CD4-positive, alpha-beta memory T cell (primary cell): Measurements from ENCODE around the gene PTPRD. TPM values are rescaled to one million over a fixed set of nuclear protein-coding genes. Genes with fewer than 3 reads are reported as not detected.

Experiments used
- CTCF ChIA-PET: fragments of 350-600 bp; sonication (Branson Sonifier 250); formaldehyde crosslinking; loops from one replicate; lab custom pipeline; 2021; ENCODE audit warnings: inconsistent platforms; ENCODE audit not compliant: partially characterized antibody; lab: Charles Lee
- POLR2A ChIA-PET: fragments of 350-600 bp; sonication (Branson Sonifier 250); formaldehyde crosslinking; loops from one replicate; lab custom pipeline; 2021; ENCODE audit not compliant: partially characterized antibody; lab: Charles Lee
- DNase-seq, 5 donors: peaks; one replicate each; pipeline versions ENCODE4 v3.0.0 to v3.0.0-alpha.2; 2020 to 2022; ENCODE audit warnings: mixed read lengths in 1 of 5
- H3K27ac ChIP-seq: one replicate; pipeline ENCODE4 v1.7.0; 2013; ENCODE audit warnings: low read depth, low read length
- H3K27me3 ChIP-seq: 2 replicates; pipeline ENCODE4 v1.7.0; 2013; ENCODE audit warnings: mild to moderate bottlenecking, low read length, moderate library complexity; ENCODE audit not compliant: insufficient read depth
- H3K36me3 ChIP-seq: 2 replicates; pipeline ENCODE4 v1.7.0; 2013; ENCODE audit warnings: mild to moderate bottlenecking, low read length, moderate library complexity; ENCODE audit not compliant: insufficient read depth
- H3K4me1 ChIP-seq: 2 replicates; pipeline ENCODE4 v1.7.0; 2013; ENCODE audit warnings: mild to moderate bottlenecking, low read length, moderate library complexity; ENCODE audit not compliant: insufficient read depth
- H3K4me3 ChIP-seq, 2 donors: one replicate each; pipeline ENCODE4 v1.7.0; 2013; ENCODE audit warnings: low read length in 2 of 2, mild to moderate bottlenecking in 1 of 2
- H3K9me3 ChIP-seq, 2 donors: one replicate each; pipeline ENCODE4 v1.7.0; 2013; ENCODE audit warnings: low read length in 2 of 2, control low read depth in 1 of 2; ENCODE audit not compliant: control insufficient read depth in 1 of 2
- H3K27ac Mint-ChIP-seq, 7 donors: one replicate each; pipeline ENCODE4 v1.8.0; 2020 to 2021; ENCODE audit warnings: mixed read lengths in 7 of 7, mild to moderate bottlenecking in 6 of 7, inconsistent platforms in 3 of 7, moderate library complexity in 3 of 7
- H3K27me3 Mint-ChIP-seq, 2 donors: one replicate each; pipeline ENCODE4 v1.8.0; 2020 to 2021; ENCODE audit warnings: mixed read lengths in 2 of 2
- H3K36me3 Mint-ChIP-seq, 2 donors: one replicate each; pipeline ENCODE4 v1.8.0; 2020 to 2021; ENCODE audit warnings: mixed read lengths in 2 of 2, inconsistent platforms in 1 of 2, mild to moderate bottlenecking in 1 of 2
- H3K4me1 Mint-ChIP-seq, 4 donors: one replicate each; pipeline ENCODE4 v1.8.0; 2020 to 2021; ENCODE audit warnings: mixed read lengths in 4 of 4, mild to moderate bottlenecking in 1 of 4
- H3K4me3 Mint-ChIP-seq, 8 donors: one replicate each; pipeline ENCODE4 v1.8.0; 2020 to 2021; ENCODE audit warnings: mixed read lengths in 8 of 8, mild to moderate bottlenecking in 7 of 8, moderate library complexity in 6 of 8, inconsistent platforms in 3 of 8
- H3K9me3 Mint-ChIP-seq, 8 donors: one replicate each; pipeline ENCODE4 v1.8.0; 2020 to 2021; ENCODE audit warnings: mixed read lengths in 8 of 8, mild to moderate bottlenecking in 5 of 8, inconsistent platforms in 3 of 8, moderate library complexity in 1 of 8
- intact Hi-C: fragments of 100-400 bp; cut with micrococcal nuclease; formaldehyde crosslinking; loops from one replicate; pipeline ENCODE4 v1.15.1; 2023
- polyA plus RNA-seq, 2 donors: library from polyadenylated mRNA; unstranded; fragments of 300-500 nt; fragmentation: Illumina TruSeq; gene quantifications; one replicate each; pipeline ENCODE4 v1.2.3, GENCODE V29; 2021
- total RNA-seq, 2 experiments: library from RNA; stranded (reverse); gene quantifications; one replicate each; pipeline ENCODE4 v1.2.3, GENCODE V29; 2021

Gene PTPRD
- total and polyA plus RNA-seq, 4 experiments from 2014 or later, result not detected

GRCh38 chr9:10015755-10016154, 597.0 kb downstream of the PTPRD start:
- Histone ChIP-seq H3K9me3 (no peaks in the 10 kb centered on the region), H3K27ac (no peak overlapping the region), H3K36me3 (no peaks in the 10 kb centered on the region), H3K27me3 (no peaks in the 10 kb centered on the region), H3K4me1 (no peaks in the 10 kb centered on the region), H3K4me3 (no peak overlapping the region)
- no peaks in the 10 kb centered on the region for H3K4me1 Mint-ChIP-seq
- H3K4me3 Mint-ChIP-seq, result no peak overlapping the region
- no peaks in the 10 kb centered on the region for H3K27me3 Mint-ChIP-seq
- peaks cover 0 to 4% (median 0%) of the 10 kb centered on the region in 8 donors for H3K9me3 Mint-ChIP-seq
- no peak overlapping the region for H3K27ac Mint-ChIP-seq
- DNase-seq, result no peak
- ChIA-PET POLR2A (no interaction called here), CTCF (no interaction called here)
- no peaks in the 10 kb centered on the region for H3K36me3 Mint-ChIP-seq
- intact Hi-C loops, result no loop called here

- CTCF ChIA-PET, result no interaction called here
- H3K27me3 Mint-ChIP-seq, result no peaks in the 10 kb centered on the region
- H3K4me1 Mint-ChIP-seq, result no peaks in the 10 kb centered on the region
Measured at GRCh38 chr9:10014889-10015288, 597.9 kb downstream of the PTPRD start.

DNA sequence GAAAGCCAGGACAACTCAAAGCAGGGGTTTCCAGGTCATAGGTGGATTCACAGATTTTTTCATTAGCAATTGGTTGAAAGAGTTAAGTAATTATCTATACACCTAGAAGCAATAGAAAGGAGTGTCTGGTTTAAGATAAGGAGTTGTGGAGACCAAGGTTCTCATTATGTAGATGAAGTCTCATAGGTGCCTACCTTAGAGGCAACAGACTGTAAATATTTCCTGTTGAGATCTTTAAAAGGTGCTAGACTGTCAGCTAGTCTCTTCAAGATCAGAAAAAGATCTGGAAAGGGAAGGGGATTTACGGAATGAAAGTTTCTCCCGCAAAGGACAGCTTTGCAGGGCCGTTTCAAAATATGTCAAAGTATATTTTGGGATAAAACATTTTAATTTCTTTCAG, 603.4 kb downstream of the PTPRD start:
- no peak overlapping the region for H3K4me3 ChIP-seq
- Mint-ChIP-seq H3K4me3 (no peak overlapping the region), H3K9me3 (peaks cover 0 to 4% (median 0%) of the 10 kb centered on the region in 8 donors), H3K27me3 (no peaks in the 10 kb centered on the region), H3K36me3 (no peaks in the 10 kb centered on the region), H3K4me1 (no peaks in the 10 kb centered on the region), H3K27ac (no peak overlapping the region)
- no peaks in the 10 kb centered on the region for H3K4me1 ChIP-seq
- no peaks in the 10 kb centered on the region for H3K36me3 ChIP-seq
- ChIA-PET POLR2A (no interaction called here), CTCF (no interaction called here)
- intact Hi-C loops, result no loop called here
- no peaks in the 10 kb centered on the region for H3K27me3 ChIP-seq
- H3K27ac ChIP-seq, result no peak overlapping the region
- no peaks in the 10 kb centered on the region for H3K9me3 ChIP-seq
- DNase-seq, result no peak

More at GRCh38 chr9:10014889-10015288, 597.9 kb downstream of the PTPRD start:
- Histone ChIP-seq H3K9me3 (no peaks in the 10 kb centered on the region), H3K27ac (no peak overlapping the region), H3K27me3 (no peaks in the 10 kb centered on the region), H3K4me3 (no peak overlapping the region), H3K36me3 (no peaks in the 10 kb centered on the region), H3K4me1 (no peaks in the 10 kb centered on the region)
- no peak overlapping the region for H3K27ac Mint-ChIP-seq
- DNase-seq, result no peak
- peaks cover 0 to 4% (median 0%) of the 10 kb centered on the region in 8 donors for H3K9me3 Mint-ChIP-seq
- intact Hi-C loops, result no loop called here
- POLR2A ChIA-PET, result no interaction called here
- no peak overlapping the region for H3K4me3 Mint-ChIP-seq
- no peaks in the 10 kb centered on the region for H3K36me3 Mint-ChIP-seq

DNA sequence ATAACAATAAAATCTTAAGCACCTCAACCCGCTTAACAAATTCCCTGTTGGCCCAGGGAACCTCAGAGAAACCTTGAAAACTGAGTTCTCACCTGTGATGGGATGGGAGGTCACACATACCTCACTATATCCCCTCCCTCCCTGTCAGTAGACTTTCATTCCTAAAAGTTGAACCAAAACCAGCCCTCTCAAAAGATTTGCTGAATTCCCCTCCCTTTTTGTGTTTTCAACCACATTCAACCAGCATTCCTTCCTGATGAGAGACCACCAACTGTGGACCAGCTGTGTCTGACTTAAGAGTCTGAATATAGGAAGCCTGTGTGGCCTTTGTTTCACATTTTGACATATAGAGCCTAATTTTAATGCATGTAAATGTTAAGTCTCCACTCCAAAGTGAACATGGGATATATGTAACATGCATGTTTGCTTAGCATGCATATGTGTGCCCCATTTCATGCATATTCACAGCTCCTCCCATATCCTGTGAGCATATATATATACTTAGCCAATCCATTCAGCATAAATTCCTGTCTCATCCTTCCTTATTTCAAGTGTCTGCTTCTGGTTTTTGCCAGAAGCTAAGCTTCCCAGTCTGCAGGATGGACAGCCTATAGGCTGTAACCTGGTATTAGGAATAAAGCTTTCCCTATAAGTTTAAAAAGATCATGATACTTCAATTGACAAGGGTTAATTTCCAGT, 604.6 kb downstream of the PTPRD start:
- Histone ChIP-seq H3K36me3 (no peaks in the 10 kb centered on the region), H3K27ac (no peak overlapping the region), H3K27me3 (no peaks in the 10 kb centered on the region), H3K4me1 (no peaks in the 10 kb centered on the region), H3K9me3 (no peaks in the 10 kb centered on the region), H3K4me3 (no peak overlapping the region)
- no peak for DNase-seq
- Mint-ChIP-seq H3K9me3 (peaks cover 0 to 4% (median 0%) of the 10 kb centered on the region in 8 donors), H3K27ac (no peak overlapping the region), H3K4me1 (no peaks in the 10 kb centered on the region), H3K4me3 (no peak overlapping the region), H3K36me3 (no peaks in the 10 kb centered on the region), H3K27me3 (no peaks in the 10 kb centered on the region)
- intact Hi-C loops, result no loop called here
- ChIA-PET CTCF (no interaction called here), POLR2A (no interaction called here)

DNA sequence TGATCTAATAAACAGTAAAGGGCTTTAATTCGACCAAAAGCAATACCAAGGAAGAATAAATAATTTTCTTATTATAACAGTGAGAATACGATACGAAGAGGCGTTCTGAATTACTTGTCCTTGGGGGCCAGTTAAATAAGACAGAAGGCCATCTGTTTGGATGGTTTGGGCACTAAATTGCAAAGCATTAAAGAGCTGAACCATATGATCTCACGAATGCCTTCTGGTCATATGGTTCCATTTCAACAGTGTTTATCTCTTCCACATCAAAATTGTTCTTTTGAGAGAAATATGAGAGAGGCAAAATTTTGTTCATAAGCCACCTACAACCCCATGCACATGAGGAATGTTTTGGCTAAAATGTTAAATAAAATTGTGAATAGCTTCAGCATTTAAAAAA, 605.4 kb downstream of the PTPRD start:
- Histone ChIP-seq H3K9me3 (no peaks in the 10 kb centered on the region), H3K27ac (no peak overlapping the region), H3K4me3 (no peak overlapping the region), H3K27me3 (no peaks in the 10 kb centered on the region), H3K36me3 (no peaks in the 10 kb centered on the region), H3K4me1 (no peaks in the 10 kb centered on the region)
- CTCF ChIA-PET, result no interaction called here
- no peaks in the 10 kb centered on the region for H3K36me3 Mint-ChIP-seq
- H3K9me3 Mint-ChIP-seq, result peaks cover 0 to 6% (median 0%) of the 10 kb centered on the region in 8 donors
- H3K4me1 Mint-ChIP-seq, result no peaks in the 10 kb centered on the region
- H3K4me3 Mint-ChIP-seq, result no peak overlapping the region
- H3K27ac Mint-ChIP-seq, result no peak overlapping the region
- no peak for DNase-seq
- intact Hi-C loops, result no loop called here
- H3K27me3 Mint-ChIP-seq, result no peaks in the 10 kb centered on the region
- POLR2A ChIA-PET, result no interaction called here

GRCh38 chr9:10005206-10005605, 607.6 kb downstream of the PTPRD start:
- intact Hi-C loops, result no loop called here
- DNase-seq, result no peak
- Mint-ChIP-seq H3K4me1 (no peaks in the 10 kb centered on the region), H3K27ac (no peak overlapping the region), H3K36me3 (no peaks in the 10 kb centered on the region), H3K9me3 (peaks cover 0 to 7% (median 0%) of the 10 kb centered on the region in 8 donors), H3K4me3 (no peak overlapping the region), H3K27me3 (no peaks in the 10 kb centered on the region)
- no peaks in the 10 kb centered on the region for H3K36me3 ChIP-seq
- no peaks in the 10 kb centered on the region for H3K27me3 ChIP-seq
- H3K27ac ChIP-seq, result no peak overlapping the region
- ChIA-PET POLR2A (no interaction called here), CTCF (no interaction called here)
- no peak overlapping the region for H3K4me3 ChIP-seq
- no peaks in the 10 kb centered on the region for H3K9me3 ChIP-seq
- H3K4me1 ChIP-seq, result no peaks in the 10 kb centered on the region

DNA sequence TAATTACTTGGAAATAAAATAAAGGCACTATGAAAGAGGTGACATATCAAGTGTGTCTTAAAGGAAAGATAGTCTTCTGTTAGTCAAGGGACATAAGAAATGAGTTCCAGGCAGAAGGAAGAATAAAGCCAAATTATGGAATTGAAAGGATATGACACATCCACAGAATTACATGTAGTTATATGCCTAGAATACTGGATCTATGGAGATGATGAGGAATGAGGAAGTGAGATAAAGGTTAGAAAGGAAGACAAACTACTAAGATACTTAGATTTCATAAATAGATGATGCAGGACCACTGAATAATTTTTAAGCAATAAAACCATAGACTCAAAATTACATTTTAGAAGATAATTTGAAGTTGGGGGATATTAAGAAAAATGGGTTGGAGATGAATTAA, 609.8 kb downstream of the PTPRD start:
- H3K4me3 ChIP-seq, result no peak overlapping the region
- H3K27me3 Mint-ChIP-seq, result no peaks in the 10 kb centered on the region
- POLR2A ChIA-PET, result no interaction called here
- no peak overlapping the region for H3K27ac ChIP-seq
- no peaks in the 10 kb centered on the region for H3K9me3 ChIP-seq
- no peaks in the 10 kb centered on the region for H3K36me3 Mint-ChIP-seq
- DNase-seq, result no peak
- H3K4me1 ChIP-seq, result no peaks in the 10 kb centered on the region
- no peaks in the 10 kb centered on the region for H3K27me3 ChIP-seq
- no peaks in the 10 kb centered on the region for H3K4me1 Mint-ChIP-seq
- H3K9me3 Mint-ChIP-seq, result peaks cover 0 to 8% (median 0%) of the 10 kb centered on the region in 8 donors
- intact Hi-C loops, result no loop called here
- no peak overlapping the region for H3K27ac Mint-ChIP-seq
- no peaks in the 10 kb centered on the region for H3K36me3 ChIP-seq
- H3K4me3 Mint-ChIP-seq, result no peak overlapping the region
- CTCF ChIA-PET, result no interaction called here
